K562 (cell line): Measurements from ENCODE around the gene MYBPHL. TPM values are rescaled to one million over a fixed set of nuclear protein-coding genes. Genes with fewer than 3 reads are reported as not detected.
A peak's percentile ranks its signal among the peaks of the same experiment; 100 is the strongest.

ENCODE experiments used
- ARID2 ChIP-seq: fragments of 450-650 bp; IDR thresholded peaks from 2 replicates; pipeline ENCODE4 v1.6.1; 2017; ENCODE audit warnings: antibody characterized with exemption, mild to moderate bottlenecking
- CBFA2T2 ChIP-seq: fragments of 450-650 bp; conservative IDR thresholded peaks from 2 replicates; pipeline ENCODE4 v1.6.1; 2017; ENCODE audit warnings: mild to moderate bottlenecking
- EGR1 ChIP-seq: fragments of 450-650 bp; conservative IDR thresholded peaks from 2 replicates; pipeline ENCODE4 v1.6.1; 2017; ENCODE audit warnings: mild to moderate bottlenecking
- ETS1 ChIP-seq: conservative IDR thresholded peaks from 2 replicates; pipeline ENCODE4 v1.6.1; 2011; ENCODE audit warnings: low read depth, mild to moderate bottlenecking, low read length; ENCODE audit not compliant: control insufficient read depth
- EZH2 ChIP-seq: IDR thresholded peaks from 2 replicates; pipeline ENCODE4 v1.6.1; 2012; ENCODE audit warnings: low read depth, mild to moderate bottlenecking, inconsistent platforms, low read length, borderline replicate concordance
- FOXA1 ChIP-seq: fragments of 450-650 bp; IDR thresholded peaks from 2 replicates; pipeline ENCODE4 v1.6.1; 2016; ENCODE audit warnings: mild to moderate bottlenecking, borderline replicate concordance
- NCOA2 ChIP-seq, 2 experiments: fragments of 450-650 bp; IDR thresholded peaks; 2 replicates each; pipeline ENCODE4 v1.6.1; 2018; ENCODE audit warnings: mild to moderate bottlenecking in 2 of 2, moderate library complexity in 1 of 2; ENCODE audit not compliant: partially characterized antibody in 2 of 2
- NCOR1 ChIP-seq: fragments of 450-650 bp; IDR thresholded peaks from 2 replicates; pipeline ENCODE4 v1.6.1; 2016; ENCODE audit warnings: mild to moderate bottlenecking, moderate library complexity
- POLR2A ChIP-seq: fragments of 450-650 bp; conservative IDR thresholded peaks from 2 replicates; pipeline ENCODE4 v1.6.1; 2016
- POLR2AphosphoS2 ChIP-seq: IDR thresholded peaks from 2 replicates; pipeline ENCODE4 v1.6.1; 2012; ENCODE audit warnings: low read length, improper control_type of control experiment
- POU5F1 ChIP-seq: fragments of 150-350 bp; IDR thresholded peaks from 2 replicates; pipeline ENCODE4 v1.6.1; 2014; ENCODE audit warnings: borderline replicate concordance, low read length, low read depth, mild to moderate bottlenecking; ENCODE audit not compliant: partially characterized antibody
- TBL1XR1 ChIP-seq, 2 experiments: IDR thresholded peaks; 2 replicates each; pipeline ENCODE4 v1.6.1; 2012; ENCODE audit warnings: improper control_type of control experiment in 2 of 2, low read length in 2 of 2, mild to moderate bottlenecking in 1 of 2
- THRB ChIP-seq: fragments of 450-650 bp; formaldehyde crosslinking; conservative IDR thresholded peaks from 2 replicates; pipeline ENCODE4 v1.4.0; 2022; ENCODE audit warnings: mild to moderate bottlenecking, missing genetic modification characterization
- TRIM24 ChIP-seq, 2 experiments: fragments of 450-650 bp; IDR thresholded peaks; 2 replicates each; pipeline ENCODE4 v1.6.1; 2016
- ZHX1 ChIP-seq: fragments of 150-350 bp; conservative IDR thresholded peaks from 2 replicates; pipeline ENCODE4 v1.6.1; 2014; ENCODE audit warnings: low read length
- ZNF512 ChIP-seq: IDR thresholded peaks from 2 replicates; pipeline ENCODE4 v1.6.1; 2016; ENCODE audit warnings: missing genetic modification characterization, missing compliant biosample characterization
- ZNF699 ChIP-seq: fragments of 250-450 bp; sonication (Bioruptor Pico); IDR thresholded peaks from 2 replicates; pipeline ENCODE4 v1.8.0; 2021; ENCODE audit warnings: mild to moderate bottlenecking, moderate library complexity; ENCODE audit not compliant: insufficient replicate concordance
- ZNF75A ChIP-seq: fragments of 450-650 bp; formaldehyde crosslinking; IDR thresholded peaks from 2 replicates; pipeline ENCODE4 v1.4.0; 2020; ENCODE audit warnings: mild to moderate bottlenecking
- polyA plus RNA-seq, 8 experiments: library from polyadenylated mRNA; depleted of rRNA in 4 of 8; stranded (reverse) in 5 of 8; unstranded in 3 of 8; fragments of >200 nt; fragmentation: Nextera tagmentation in 2 of 8; fragmentation: Illumina TruSeq in 1 of 8; extraction: Ambion mirVana in 2 of 8; extraction: Trizol in 1 of 8; gene quantifications; 2 replicates each; pipeline versions ENCODE4 v1.2.1 to v1.2.3, GENCODE V29; 2011 to 2014; ENCODE audit warnings: inconsistent platforms in 1 of 8, missing spikeins in 1 of 8
- total RNA-seq, 7 experiments: library from RNA; depleted of rRNA in 6 of 7; stranded (reverse); fragments of >200 nt in 6 of 7; fragmentation: Illumina TruSeq in 2 of 7; extraction: Trizol in 2 of 7; gene quantifications; 2 replicates each; pipeline versions ENCODE4 v1.2.1 to v1.2.3, GENCODE V29; 2011 to 2021; ENCODE audit warnings: low replicate concordance in 1 of 7
- TF ChIP-seq, protein P1 (sequence below): fragments of 250-450 bp; sonication (Bioruptor Pico); IDR thresholded peaks from 2 replicates; pipeline ENCODE4 v1.4.0; 2020; ENCODE audit warnings: mild to moderate bottlenecking

Gene MYBPHL
- total and polyA plus RNA-seq, 9 of the 15 experiments (the other 6 are each of a cell fraction or from before 2014, with no cell fraction given) = 0.20 to 1.9 (median 0.33) TPM

GRCh38 chr1:109277434-109278204, 29.2 kb downstream of the MYBPHL start (continued):
- TF ChIP-seq, protein P1, sequence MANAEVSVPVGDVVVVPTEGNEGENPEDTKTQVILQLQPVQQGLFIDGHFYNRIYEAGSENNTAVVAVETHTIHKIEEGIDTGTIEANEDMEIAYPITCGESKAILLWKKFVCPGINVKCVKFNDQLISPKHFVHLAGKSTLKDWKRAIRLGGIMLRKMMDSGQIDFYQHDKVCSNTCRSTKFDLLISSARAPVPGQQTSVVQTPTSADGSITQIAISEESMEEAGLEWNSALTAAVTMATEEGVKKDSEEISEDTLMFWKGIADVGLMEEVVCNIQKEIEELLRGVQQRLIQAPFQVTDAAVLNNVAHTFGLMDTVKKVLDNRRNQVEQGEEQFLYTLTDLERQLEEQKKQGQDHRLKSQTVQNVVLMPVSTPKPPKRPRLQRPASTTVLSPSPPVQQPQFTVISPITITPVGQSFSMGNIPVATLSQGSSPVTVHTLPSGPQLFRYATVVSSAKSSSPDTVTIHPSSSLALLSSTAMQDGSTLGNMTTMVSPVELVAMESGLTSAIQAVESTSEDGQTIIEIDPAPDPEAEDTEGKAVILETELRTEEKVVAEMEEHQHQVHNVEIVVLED (CRISPR knock-in tag) = no peak
- TF ChIP-seq ZNF75A (CRISPR knock-in tag) (no peak), ETS1 (peak; percentile 51; the same call in 1 of the 2 replicates), FOXA1 (no peak), POLR2AphosphoS2 (peak; percentile 78; the same call in 1 of the 2 replicates), CBFA2T2 (no peak), ARID2 (peak; percentile 80), THRB (CRISPR knock-in tag) (no peak), ZNF699 (CRISPR knock-in tag) (no peak), ZNF512 (tag) (no peak), EZH2 (no peak), POLR2A (no peak), POU5F1 (no peak), TBL1XR1 (IDR thresholded peaks at IDR 0.05; ENCODE audit: low read length in 2 of 2) (peak in 1 of 2 experiments; percentile 21; a peak in 1 of 4 replicates), EGR1 (peak; percentile 59), TRIM24 (IDR thresholded peaks at IDR 0.05) (no peak), NCOA2 (IDR thresholded peaks at IDR 0.05; ENCODE audit: partially characterized antibody in 2 of 2) (no peak), ZHX1 (0 out of 2 replicates have a peak, but pooled peaks have one; percentile 63), NCOR1 (no peak)
